H1 (cell line): ENCODE results near the gene HBS1L. TPM values are rescaled to one million over a fixed set of nuclear protein-coding genes. Genes with fewer than 3 reads are reported as not detected.

ENCODE experiments used
- CTCF ChIA-PET: fragments of 300-600 bp; sonication (Branson Sonifier 250); formaldehyde crosslinking; loops from one replicate; lab custom pipeline; 2021; ENCODE audit not compliant: partially characterized antibody; lab: Charles Lee
- POLR2A ChIA-PET: fragments of 300-600 bp; sonication (Branson Sonifier 250); formaldehyde crosslinking; loops from one replicate; lab custom pipeline; 2021; ENCODE audit warnings: inconsistent platforms; ENCODE audit not compliant: partially characterized antibody; lab: Charles Lee
- DNase-seq, 2 experiments: peaks; one replicate each; pipeline versions ENCODE4 v3.0.0 to v3.0.0-alpha.2; 2010 to 2022; ENCODE audit warnings: low spot score in 2 of 2, low read depth in 1 of 2, mixed read lengths in 1 of 2
- FAIRE-seq: peaks from 2 replicates; lab custom pipeline; 2011; peaks lifted over from hg19 to GRCh38; lab: Jason Lieb, UNC
- H2AFZ ChIP-seq: 2 replicates; pipeline ENCODE4 v1.8.1; 2012; ENCODE audit warnings: low read length, inconsistent platforms
- H2AK5ac ChIP-seq: 2 replicates; pipeline ENCODE4 v1.6.1; 2013; ENCODE audit warnings: low read depth, low read length
- H2BK120ac ChIP-seq: replicated peaks from 2 replicates; pipeline ENCODE3; 2013; ENCODE audit warnings: low read depth, low read length, inconsistent platforms
- H2BK12ac ChIP-seq: 2 replicates; pipeline ENCODE4 v1.6.1; 2013; ENCODE audit warnings: low read depth, low read length
- H2BK15ac ChIP-seq: 2 replicates; pipeline ENCODE4 v1.6.1; 2013; ENCODE audit warnings: low read length
- H2BK20ac ChIP-seq: 2 replicates; pipeline ENCODE4 v1.6.1; 2013; ENCODE audit warnings: low read length
- H2BK5ac ChIP-seq: 2 replicates; pipeline ENCODE4 v1.6.1; 2013; ENCODE audit warnings: low read depth, low read length
- H3K14ac ChIP-seq: 2 replicates; pipeline ENCODE4 v1.6.1; 2013; ENCODE audit warnings: inconsistent platforms; ENCODE audit not compliant: insufficient read length
- H3K18ac ChIP-seq: 2 replicates; pipeline ENCODE4 v1.6.1; 2013; ENCODE audit warnings: low read length; ENCODE audit errors: extremely low read depth
- H3K23ac ChIP-seq: 2 replicates; pipeline ENCODE4 v1.6.1; 2013; ENCODE audit warnings: inconsistent platforms; ENCODE audit not compliant: insufficient read length
- H3K23me2 ChIP-seq: 2 replicates; pipeline ENCODE4 v1.6.1; 2013; ENCODE audit warnings: low read depth, low read length
- H3K27ac ChIP-seq: 2 replicates; pipeline ENCODE4 v1.6.1; 2011; ENCODE audit warnings: low read depth, low read length, inconsistent platforms
- H3K27me3 ChIP-seq, 4 experiments: replicated peaks in 1 of 4; 1 replicate in 1 of 4; 2 replicates in 3 of 4; pipeline versions ENCODE4 v1.6.1 to v1.8.1; 2011 to 2013; ENCODE audit warnings: low read length in 3 of 4, mild to moderate bottlenecking in 3 of 4, inconsistent platforms in 2 of 4, mixed read lengths in 2 of 4, moderate library complexity in 1 of 4; ENCODE audit not compliant: control insufficient read depth in 3 of 4, insufficient read depth in 3 of 4; ENCODE audit errors: extremely low read depth in 1 of 4
- H3K36me3 ChIP-seq, 4 experiments: 2 replicates each; pipeline versions ENCODE4 v1.6.1 to v1.8.1; 2011 to 2013; ENCODE audit warnings: mild to moderate bottlenecking in 4 of 4, low read length in 3 of 4, moderate library complexity in 2 of 4, control low read depth in 1 of 4, inconsistent platforms in 1 of 4; ENCODE audit not compliant: insufficient read depth in 4 of 4, control insufficient read depth in 2 of 4
- H3K4ac ChIP-seq: replicated peaks from 2 replicates; pipeline ENCODE3; 2013; ENCODE audit warnings: low read length, low read depth, mixed read lengths, inconsistent platforms; ENCODE audit not compliant: insufficient read length
- H3K4me1 ChIP-seq, 4 experiments: replicated peaks in 1 of 4; 1 replicate in 1 of 4; 2 replicates in 3 of 4; pipeline versions ENCODE4 v1.6.1 to v1.8.1; 2011 to 2013; ENCODE audit warnings: low read length in 3 of 4, inconsistent platforms in 2 of 4, mixed read lengths in 1 of 4; ENCODE audit not compliant: insufficient read depth in 4 of 4, control insufficient read depth in 3 of 4
- H3K4me2 ChIP-seq, 2 experiments: 2 replicates each; pipeline versions ENCODE4 v1.6.1 to v1.8.1; 2011 to 2013; ENCODE audit warnings: low read depth in 2 of 2, low read length in 2 of 2, control low read depth in 1 of 2, inconsistent platforms in 1 of 2, mild to moderate bottlenecking in 1 of 2; ENCODE audit not compliant: insufficient read depth in 1 of 2
- H3K4me3 ChIP-seq, 4 experiments: fragments of 200-600, 300-600 bp in 1 of 4; sonication (generic), shearing (Covaris generic), sonication (Bioruptor Twin) in 1 of 4; 2 replicates each; pipeline versions ENCODE4 v1.5.1 to v1.8.1; 2011 to 2016; ENCODE audit warnings: low read length in 4 of 4, low read depth in 3 of 4, control low read depth in 2 of 4, inconsistent platforms in 2 of 4, mild to moderate bottlenecking in 2 of 4, mixed read lengths in 1 of 4, moderate library complexity in 1 of 4; ENCODE audit not compliant: insufficient read depth in 2 of 4; ENCODE audit errors: extremely low read depth in 1 of 4
- H3K56ac ChIP-seq: replicated peaks from 2 replicates; pipeline ENCODE3; 2013; ENCODE audit warnings: low read depth, mild to moderate bottlenecking, mixed read lengths, low read length, inconsistent platforms; ENCODE audit not compliant: insufficient read length
- H3K79me1 ChIP-seq: 2 replicates; pipeline ENCODE4 v1.6.1; 2013; ENCODE audit warnings: low read depth, low read length, control low read depth
- H3K79me2 ChIP-seq, 2 experiments: 2 replicates each; pipeline versions ENCODE4 v1.6.1 to v1.8.1; 2012 to 2013; ENCODE audit warnings: low read length in 2 of 2, mild to moderate bottlenecking in 2 of 2, inconsistent platforms in 1 of 2; ENCODE audit not compliant: insufficient read depth in 2 of 2, control insufficient read depth in 1 of 2
- H3K9ac ChIP-seq, 4 experiments: replicated peaks in 1 of 4; 1 replicate in 1 of 4; 2 replicates in 3 of 4; pipeline versions ENCODE4 v1.6.1 to v1.8.1; 2011 to 2013; ENCODE audit warnings: low read depth in 3 of 4, low read length in 3 of 4, control low read depth in 2 of 4, mild to moderate bottlenecking in 2 of 4, moderate library complexity in 2 of 4, inconsistent platforms in 1 of 4; ENCODE audit errors: extremely low read depth in 1 of 4
- H3K9me3 ChIP-seq, 2 experiments: 2 replicates each; pipeline versions ENCODE4 v1.6.1 to v1.8.1; 2012 to 2013; ENCODE audit warnings: mild to moderate bottlenecking in 2 of 2, moderate library complexity in 2 of 2, control low read depth in 1 of 2, inconsistent platforms in 1 of 2, low read depth in 1 of 2, low read length in 1 of 2, mixed read lengths in 1 of 2; ENCODE audit not compliant: insufficient read depth in 2 of 2
- H4K20me1 ChIP-seq, 2 experiments: replicated peaks in 1 of 2; 2 replicates each; pipeline versions ENCODE3 to v1.8.1; 2011 to 2013; ENCODE audit warnings: inconsistent platforms in 2 of 2, low read length in 2 of 2, mild to moderate bottlenecking in 1 of 2; ENCODE audit not compliant: insufficient read depth in 2 of 2, control insufficient read depth in 1 of 2
- H4K5ac ChIP-seq: 2 replicates; pipeline ENCODE4 v1.6.1; 2013; ENCODE audit warnings: low read length, low read depth, mixed read lengths, inconsistent platforms; ENCODE audit not compliant: insufficient read length
- H4K8ac ChIP-seq: 2 replicates; pipeline ENCODE4 v1.8.0; 2013; ENCODE audit warnings: mild to moderate bottlenecking, moderate library complexity, low read length, inconsistent platforms; ENCODE audit not compliant: insufficient read depth; ENCODE audit errors: extremely low read depth
- H4K91ac ChIP-seq: replicated peaks from 2 replicates; pipeline ENCODE3; 2013; ENCODE audit warnings: low read length, mixed read lengths, inconsistent platforms; ENCODE audit not compliant: insufficient read length
- BCL11A ChIP-seq, 2 experiments: IDR thresholded peaks; one replicate each; pipeline ENCODE4 v1.6.1; 2011; ENCODE audit warnings: low read depth in 2 of 2, low read length in 2 of 2, mild to moderate bottlenecking in 2 of 2
- CEBPB ChIP-seq: IDR thresholded peaks from 2 replicates; pipeline ENCODE4 v1.6.1; 2012; ENCODE audit warnings: low read depth, low read length
- CHD2 ChIP-seq: IDR thresholded peaks from 2 replicates; pipeline ENCODE4 v1.6.1; 2012; ENCODE audit warnings: low read length, improper control_type of control experiment
- GTF2F1 ChIP-seq: IDR thresholded peaks from 2 replicates; pipeline ENCODE4 v1.6.1; 2012; ENCODE audit warnings: low read depth, low read length, improper control_type of control experiment, borderline replicate concordance
- KDM1A ChIP-seq: fragments of 200-600, 300-600 bp; sonication (generic); IDR thresholded peaks from 2 replicates; pipeline ENCODE4 v1.7.1; 2016; ENCODE audit warnings: mild to moderate bottlenecking, low read length, borderline replicate concordance
- KDM4A ChIP-seq: IDR thresholded peaks from one replicate; pipeline ENCODE4 v1.7.1; 2012; ENCODE audit warnings: low read depth, mild to moderate bottlenecking, moderate library complexity, low read length, inconsistent platforms; ENCODE audit not compliant: severe bottlenecking
- MAX ChIP-seq: IDR thresholded peaks from 2 replicates; pipeline ENCODE4 v1.6.1; 2012; ENCODE audit warnings: inconsistent platforms
- RFX5 ChIP-seq: IDR thresholded peaks from 2 replicates; pipeline ENCODE4 v1.6.1; 2011; ENCODE audit warnings: low read depth, low read length, improper control_type of control experiment, borderline replicate concordance
- SUZ12 ChIP-seq: fragments of 200-600 bp; sonication (generic); IDR thresholded peaks from 2 replicates; pipeline ENCODE4 v1.6.1; 2012; ENCODE audit warnings: mild to moderate bottlenecking, inconsistent platforms, low read length, moderate library complexity, mixed read lengths
- TBP ChIP-seq: IDR thresholded peaks from 2 replicates; pipeline ENCODE4 v1.6.1; 2011; ENCODE audit warnings: low read depth, low read length, improper control_type of control experiment
- WGBS, 2 experiments: shearing (Covaris generic) in 1 of 2; methylation state at CpG; one replicate each; pipeline versions ENCODE4 v1.1.6 to v1.1.7; 2013 to 2015; ENCODE audit warnings: low lambda C conversion rate in 2 of 2, mixed read lengths in 2 of 2, inconsistent platforms in 1 of 2, low coverage in 1 of 2, missing lambda C conversion rate in 1 of 2; ENCODE audit not compliant: insufficient replicate concordance in 2 of 2, insufficient coverage in 1 of 2, insufficient read length in 1 of 2; ENCODE audit errors: extremely low coverage in 1 of 2, missing lambda C conversion rate in 1 of 2; 5-methylcytosine and 5-hydroxymethylcytosine counted together
- polyA plus RNA-seq, 7 experiments: library from polyadenylated mRNA; depleted of rRNA in 3 of 7; stranded (reverse) in 5 of 7; unstranded in 2 of 7; fragments of >200 nt in 5 of 7; fragments of 200-250 nt in 2 of 7; gene quantifications; 1 replicate in 5 of 7; 2 replicates in 1 of 7; 4 replicates in 1 of 7; pipeline versions ENCODE4 v1.2.1 to v1.2.3, GENCODE V29; 2011 to 2013; ENCODE audit warnings: missing spikeins in 2 of 7, mixed read lengths in 2 of 7
- total RNA-seq: library from RNA; stranded (reverse); fragmentation: NEBNext Ultra II Directional; extraction: Animal tissue kit (Norgen Biotek cat#: 25700); gene quantifications from 2 replicates; pipeline ENCODE4 v1.2.1, GENCODE V29; 2021

The HBS1L gene
- total and polyA plus RNA-seq, 2 of the 8 experiments (the other 6 are each of a cell fraction or from before 2014, with no cell fraction given) = 28.1 to 97.1 TPM

GRCh38 chr6:134999107-134999506 lies 55.5 kb downstream of the HBS1L start:
- FAIRE-seq (no peak), DNase-seq (no peak)
- no peak overlapping the region for H2BK5ac ChIP-seq
- H3K14ac ChIP-seq = no peak overlapping the region
- no peaks in the 10 kb centered on the region for H3K79me2 ChIP-seq
- H2BK120ac ChIP-seq = no peak overlapping the region
- H4K8ac ChIP-seq = no peak overlapping the region
- TF ChIP-seq CHD2 (no peak), TBP (no peak), SUZ12 (no peak), KDM1A (no peak), CEBPB (no peak), KDM4A (no peak), MAX (no peak), RFX5 (no peak), GTF2F1 (no peak), BCL11A (IDR thresholded peaks at IDR 0.05; ENCODE audit: low read depth in 2 of 2, low read length in 2 of 2) (no peak)
- no peak overlapping the region for H2BK20ac ChIP-seq
- H2AFZ ChIP-seq = no peak overlapping the region
- no peaks in the 10 kb centered on the region for H4K20me1 ChIP-seq
- no peak overlapping the region for H3K27ac ChIP-seq
- no peak overlapping the region for H3K56ac ChIP-seq
- no peaks in the 10 kb centered on the region for H3K9me3 ChIP-seq
- H3K36me3 ChIP-seq = peaks cover 0 to 17% (median 0%) of the 10 kb centered on the region in 4 experiments; a peak in 2 of 8 replicates
- no peak overlapping the region for H3K4ac ChIP-seq
- ChIA-PET POLR2A (no interaction called here), CTCF (interaction anchor here (0.7 to 1.6 kb wide), 4 partner anchors 9 to 59 kb away, joined by 3 to 7 read pairs (median 4); no protein-coding TSS in a partner anchor)
- no peak overlapping the region for H4K91ac ChIP-seq
- H3K23me2 ChIP-seq = no peaks in the 10 kb centered on the region
- H3K4me2 ChIP-seq = no peak overlapping the region
- H3K79me1 ChIP-seq = no peaks in the 10 kb centered on the region
- H3K27me3 ChIP-seq = no peaks in the 10 kb centered on the region
- H4K5ac ChIP-seq = no peak overlapping the region
- H2BK15ac ChIP-seq = no peak overlapping the region
- no peak overlapping the region for H3K9ac ChIP-seq
- H2BK12ac ChIP-seq = no peak overlapping the region
- H2AK5ac ChIP-seq = no peak overlapping the region
- H3K4me1 ChIP-seq = no peaks in the 10 kb centered on the region; a peak in 1 of 7 replicates
- no peak overlapping the region for H3K23ac ChIP-seq
- no peak overlapping the region for H3K18ac ChIP-seq
- no peak overlapping the region for H3K4me3 ChIP-seq
- WGBS, 2 experiments = 75% methylated on average over 1 of the region's 1 CpG; no CpG with 5 or more reads in 1 of the 2 experiments
